HG02798 (cell line): Measurements from ENCODE around the gene KRTAP2-1.
"Not testable (repeated sequence)": the region's sequence is repeated elsewhere in the genome, so short reads cannot be mapped to it uniquely, and the experiment has no call there.

Experiments
- ATAC-seq: cut with Tn5 transposase; IDR thresholded peaks from one replicate; pipeline ENCODE4 v1.9.1; 2021; ENCODE audit warnings: mild to moderate bottlenecking; ENCODE audit not compliant: unreplicated experiment, poor library complexity

KRTAP2-1 gene

GRCh38 chr17:41058741-41059140 is 11.6 kb upstream of the KRTAP2-1 start:
- ATAC-seq: no peak

- no peak for ATAC-seq
These were observed 10.4 kb upstream of the KRTAP2-1 start for GRCh38 chr17:41057547-41057946.

GRCh38 chr17:41055130-41055529 is 8.0 kb upstream of the KRTAP2-1 start, which contains the start of gene KRTAP2-2:
Gene KRTAP2-2 (minus strand): TSS chr17:41055230. CDS start chr17:41055211, 19 bp downstream.
- ATAC-seq: not testable (repeated sequence)

GRCh38 chr17:41054556-41054955 is 7.4 kb upstream of the KRTAP2-1 start:
- not testable (repeated sequence) for ATAC-seq

- no peak for ATAC-seq
These were observed 6.9 kb upstream of the KRTAP2-1 start for GRCh38 chr17:41054025-41054424.

GRCh38 chr17:41052566-41052965 is 5.5 kb upstream of the KRTAP2-1 start:
- no peak for ATAC-seq

GRCh38 chr17:41049110-41049509 is 2.0 kb upstream of the KRTAP2-1 start:
- ATAC-seq: no peak

GRCh38 chr17:41048441-41048840 is 1.3 kb upstream of the KRTAP2-1 start:
- ATAC-seq: no peak

- ATAC-seq: no peak
These were observed 4.2 kb downstream of the KRTAP2-1 start for GRCh38 chr17:41042953-41043352.

- ATAC-seq: not testable (repeated sequence)
These were observed 6.1 kb downstream of the KRTAP2-1 start, which contains the start of gene KRTAP1-1 for GRCh38 chr17:41040783-41041571. Gene KRTAP1-1 (minus strand): TSS chr17:41041450. CDS start chr17:41041397, 53 bp downstream.

- no peak for ATAC-seq
These were observed 9.2 kb downstream of the KRTAP2-1 start for GRCh38 chr17:41037853-41038350.

GRCh38 chr17:41034346-41034935 is 12.7 kb downstream of the KRTAP2-1 start, which contains the start of gene KRTAP1-3:
Gene KRTAP1-3 (minus strand): TSS chr17:41034874. CDS start chr17:41034821, 53 bp downstream.
- ATAC-seq: not testable (repeated sequence)

GRCh38 chr17:41029633-41030245 is 17.4 kb downstream of the KRTAP2-1 start, which contains the start of gene KRTAP1-4:
Gene KRTAP1-4 (minus strand): TSS chr17:41030195. CDS start chr17:41030078, 117 bp downstream.
- ATAC-seq: no peak

- no peak for ATAC-seq
These were observed 20.2 kb downstream of the KRTAP2-1 start, which contains the start of gene KRTAP1-5 for GRCh38 chr17:41026715-41027471. Gene KRTAP1-5 (minus strand): TSS chr17:41027208. CDS start chr17:41027155, 53 bp downstream.

GRCh38 chr17:41024697-41025096 is 22.4 kb downstream of the KRTAP2-1 start:
- no peak for ATAC-seq

- no peak for ATAC-seq
These were observed 26.8 kb downstream of the KRTAP2-1 start for GRCh38 chr17:41020336-41020735.

GRCh38 chr17:41019415-41019814 is 27.7 kb downstream of the KRTAP2-1 start:
- no peak for ATAC-seq

- ATAC-seq: no peak
These were observed 28.6 kb downstream of the KRTAP2-1 start for GRCh38 chr17:41018541-41018940.

- ATAC-seq: no peak
These were observed 30.4 kb downstream of the KRTAP2-1 start for GRCh38 chr17:41016578-41017215.
